ENCODE measurements around the gene KDF1. TPM values are rescaled to one million over a fixed set of nuclear protein-coding genes. Genes with fewer than 3 reads are reported as not detected.
A peak's percentile ranks its signal among the peaks of the same experiment; 100 is the strongest.
"Not testable (repeated sequence)": the region's sequence is repeated elsewhere in the genome, so short reads cannot be mapped to it uniquely, and the experiment has no call there.

Gene KDF1
- total RNA-seq, 1 donor from 2014 or later: 12.2 TPM

GRCh38 chr1:26991310-26992116 is 31.2 kb upstream of the KDF1 start:
- Mint-ChIP-seq H3K4me1 (ENCODE audit: unreplicated experiment) (peaks cover 31% of the 10 kb centered on the region), H3K9me3 (no peaks in the 10 kb centered on the region), H3K36me3 (no peaks in the 10 kb centered on the region), H3K27me3 (peaks cover 38% of the 10 kb centered on the region), H3K27ac (peak overlapping the region; percentile 86), H3K4me3 (peak overlapping the region; percentile 63)
- DNase-seq (ENCODE audit: extremely low spot score, unreplicated experiment): no peak
- no peak for TF ChIP-seq CTCF (conservative IDR thresholded peaks at IDR 0.05)

- not testable (repeated sequence) for H3K36me3 Mint-ChIP-seq; H3K4me3 Mint-ChIP-seq; H3K9me3 Mint-ChIP-seq; H3K27ac Mint-ChIP-seq; DNase-seq (ENCODE audit: extremely low spot score, unreplicated experiment)
- H3K4me1 Mint-ChIP-seq (ENCODE audit: unreplicated experiment): peaks cover 22% of the 10 kb centered on the region
- peaks cover 30% of the 10 kb centered on the region for H3K27me3 Mint-ChIP-seq
These were observed 29.3 kb upstream of the KDF1 start for GRCh38 chr1:26989403-26990109.

- Mint-ChIP-seq H3K4me1 (ENCODE audit: unreplicated experiment) (peaks cover 14% of the 10 kb centered on the region), H3K9me3 (no peaks in the 10 kb centered on the region), H3K27me3 (peaks cover 28% of the 10 kb centered on the region), H3K36me3 (no peaks in the 10 kb centered on the region), H3K4me3 (no peak overlapping the region), H3K27ac (no peak overlapping the region)
- no peak for TF ChIP-seq CTCF (conservative IDR thresholded peaks at IDR 0.05)
- DNase-seq (ENCODE audit: extremely low spot score, unreplicated experiment): no peak
These were observed 26.4 kb upstream of the KDF1 start for GRCh38 chr1:26986658-26987057.

GRCh38 chr1:26984291-26984690 is 24.0 kb upstream of the KDF1 start:
- Mint-ChIP-seq H3K9me3 (no peaks in the 10 kb centered on the region), H3K27ac (no peak overlapping the region), H3K36me3 (no peaks in the 10 kb centered on the region), H3K4me3 (no peak overlapping the region), H3K4me1 (ENCODE audit: unreplicated experiment) (no peaks in the 10 kb centered on the region), H3K27me3 (peaks cover 14% of the 10 kb centered on the region)
- DNase-seq (ENCODE audit: extremely low spot score, unreplicated experiment): no peak
- no peak for TF ChIP-seq CTCF (conservative IDR thresholded peaks at IDR 0.05)

- no peaks in the 10 kb centered on the region for H3K36me3 Mint-ChIP-seq
- DNase-seq (ENCODE audit: extremely low spot score, unreplicated experiment): no peak
- H3K27ac Mint-ChIP-seq: no peak overlapping the region
- H3K4me1 Mint-ChIP-seq (ENCODE audit: unreplicated experiment): no peaks in the 10 kb centered on the region
- TF ChIP-seq CTCF (conservative IDR thresholded peaks at IDR 0.05): no peak
- H3K9me3 Mint-ChIP-seq: no peaks in the 10 kb centered on the region
- H3K4me3 Mint-ChIP-seq: no peak overlapping the region
- H3K27me3 Mint-ChIP-seq: peaks cover 14% of the 10 kb centered on the region
These were observed 23.6 kb upstream of the KDF1 start for GRCh38 chr1:26983863-26984262.

Data from type B pancreatic cell (in vitro differentiated cells).